ENCODE measurements around the gene TSACC.
A peak's percentile ranks its signal among the peaks of the same experiment; 100 is the strongest.
"Not testable (repeated sequence)": the region's sequence is repeated elsewhere in the genome, so short reads cannot be mapped to it uniquely, and the experiment has no call there.

Gene TSACC

DNA sequence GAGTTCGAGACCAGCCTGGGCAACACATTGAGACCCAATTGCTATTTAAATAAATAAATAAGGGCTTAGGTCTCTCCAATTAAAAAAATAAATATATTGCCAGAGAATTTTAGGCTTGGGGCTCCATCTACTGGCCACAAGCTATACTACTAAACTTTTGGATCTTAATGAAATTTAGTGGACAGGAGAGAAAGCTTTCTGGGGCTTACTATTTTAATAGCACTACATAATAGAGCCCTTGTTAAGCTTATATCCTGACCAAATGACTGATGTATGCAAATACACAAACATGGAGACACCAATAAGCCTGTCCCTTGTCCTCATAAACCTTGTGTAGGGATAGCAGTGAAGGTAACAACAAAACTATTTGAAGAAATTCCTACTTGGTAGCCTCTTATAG is 18.7 kb upstream of the TSACC start:
- no peak for TF ChIP-seq PPARA (CRISPR knock-in tag; IDR thresholded peaks at IDR 0.05; ENCODE audit: borderline replicate concordance)
- no peak for TF ChIP-seq ZNF70 (CRISPR knock-in tag; IDR thresholded peaks at IDR 0.05)
- TF ChIP-seq, protein P1, sequence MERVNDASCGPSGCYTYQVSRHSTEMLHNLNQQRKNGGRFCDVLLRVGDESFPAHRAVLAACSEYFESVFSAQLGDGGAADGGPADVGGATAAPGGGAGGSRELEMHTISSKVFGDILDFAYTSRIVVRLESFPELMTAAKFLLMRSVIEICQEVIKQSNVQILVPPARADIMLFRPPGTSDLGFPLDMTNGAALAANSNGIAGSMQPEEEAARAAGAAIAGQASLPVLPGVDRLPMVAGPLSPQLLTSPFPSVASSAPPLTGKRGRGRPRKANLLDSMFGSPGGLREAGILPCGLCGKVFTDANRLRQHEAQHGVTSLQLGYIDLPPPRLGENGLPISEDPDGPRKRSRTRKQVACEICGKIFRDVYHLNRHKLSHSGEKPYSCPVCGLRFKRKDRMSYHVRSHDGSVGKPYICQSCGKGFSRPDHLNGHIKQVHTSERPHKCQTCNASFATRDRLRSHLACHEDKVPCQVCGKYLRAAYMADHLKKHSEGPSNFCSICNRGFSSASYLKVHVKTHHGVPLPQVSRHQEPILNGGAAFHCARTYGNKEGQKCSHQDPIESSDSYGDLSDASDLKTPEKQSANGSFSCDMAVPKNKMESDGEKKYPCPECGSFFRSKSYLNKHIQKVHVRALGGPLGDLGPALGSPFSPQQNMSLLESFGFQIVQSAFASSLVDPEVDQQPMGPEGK (CRISPR knock-in tag; IDR thresholded peaks at IDR 0.05; ENCODE audit: borderline replicate concordance) = no peak
- no peak for TF ChIP-seq ESRRG (CRISPR knock-in tag; IDR thresholded peaks at IDR 0.05)
- TF ChIP-seq ZNF8 (CRISPR knock-in tag; IDR thresholded peaks at IDR 0.05) = no peak
- no peak for TF ChIP-seq RARB (CRISPR knock-in tag; IDR thresholded peaks at IDR 0.05)
- TF ChIP-seq, protein P2, sequence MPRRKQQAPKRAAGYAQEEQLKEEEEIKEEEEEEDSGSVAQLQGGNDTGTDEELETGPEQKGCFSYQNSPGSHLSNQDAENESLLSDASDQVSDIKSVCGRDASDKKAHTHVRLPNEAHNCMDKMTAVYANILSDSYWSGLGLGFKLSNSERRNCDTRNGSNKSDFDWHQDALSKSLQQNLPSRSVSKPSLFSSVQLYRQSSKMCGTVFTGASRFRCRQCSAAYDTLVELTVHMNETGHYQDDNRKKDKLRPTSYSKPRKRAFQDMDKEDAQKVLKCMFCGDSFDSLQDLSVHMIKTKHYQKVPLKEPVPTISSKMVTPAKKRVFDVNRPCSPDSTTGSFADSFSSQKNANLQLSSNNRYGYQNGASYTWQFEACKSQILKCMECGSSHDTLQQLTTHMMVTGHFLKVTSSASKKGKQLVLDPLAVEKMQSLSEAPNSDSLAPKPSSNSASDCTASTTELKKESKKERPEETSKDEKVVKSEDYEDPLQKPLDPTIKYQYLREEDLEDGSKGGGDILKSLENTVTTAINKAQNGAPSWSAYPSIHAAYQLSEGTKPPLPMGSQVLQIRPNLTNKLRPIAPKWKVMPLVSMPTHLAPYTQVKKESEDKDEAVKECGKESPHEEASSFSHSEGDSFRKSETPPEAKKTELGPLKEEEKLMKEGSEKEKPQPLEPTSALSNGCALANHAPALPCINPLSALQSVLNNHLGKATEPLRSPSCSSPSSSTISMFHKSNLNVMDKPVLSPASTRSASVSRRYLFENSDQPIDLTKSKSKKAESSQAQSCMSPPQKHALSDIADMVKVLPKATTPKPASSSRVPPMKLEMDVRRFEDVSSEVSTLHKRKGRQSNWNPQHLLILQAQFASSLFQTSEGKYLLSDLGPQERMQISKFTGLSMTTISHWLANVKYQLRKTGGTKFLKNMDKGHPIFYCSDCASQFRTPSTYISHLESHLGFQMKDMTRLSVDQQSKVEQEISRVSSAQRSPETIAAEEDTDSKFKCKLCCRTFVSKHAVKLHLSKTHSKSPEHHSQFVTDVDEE (CRISPR knock-in tag; IDR thresholded peaks at IDR 0.05) = no peak
- no peak for TF ChIP-seq TOX (CRISPR knock-in tag; IDR thresholded peaks at IDR 0.05; ENCODE audit: borderline replicate concordance)
- TF ChIP-seq ZC3H10 (CRISPR knock-in tag; IDR thresholded peaks at IDR 0.05) = no peak
- ATAC-seq = peak; percentile 56

DNA sequence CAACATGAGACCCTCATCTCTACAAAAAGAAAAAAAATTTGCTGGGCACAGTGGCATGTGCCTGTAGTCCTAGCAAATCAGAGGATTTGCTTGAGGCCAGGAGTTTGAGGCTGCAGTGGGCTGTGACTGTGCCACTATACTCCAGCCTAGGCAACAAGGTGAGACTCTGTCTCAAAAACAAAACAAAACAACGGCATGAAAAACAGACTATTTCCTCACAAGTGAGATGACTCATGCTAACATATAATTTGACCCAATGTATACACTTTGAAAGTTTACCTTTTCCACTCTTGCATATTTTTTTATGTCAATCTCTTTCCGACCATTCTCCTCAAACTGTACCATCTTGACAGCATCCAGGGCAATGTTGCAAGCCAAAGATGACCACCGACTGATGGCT is 17.8 kb upstream of the TSACC start:
- no peak for ATAC-seq
- TF ChIP-seq ZFP30 (CRISPR knock-in tag; IDR thresholded peaks at IDR 0.05) (no peak), ZNF565 (CRISPR knock-in tag; conservative IDR thresholded peaks at IDR 0.05; ENCODE audit: low read depth) (no peak), ZFP3 (CRISPR knock-in tag; IDR thresholded peaks at IDR 0.05) (no peak)
- TF ChIP-seq, protein P3, sequence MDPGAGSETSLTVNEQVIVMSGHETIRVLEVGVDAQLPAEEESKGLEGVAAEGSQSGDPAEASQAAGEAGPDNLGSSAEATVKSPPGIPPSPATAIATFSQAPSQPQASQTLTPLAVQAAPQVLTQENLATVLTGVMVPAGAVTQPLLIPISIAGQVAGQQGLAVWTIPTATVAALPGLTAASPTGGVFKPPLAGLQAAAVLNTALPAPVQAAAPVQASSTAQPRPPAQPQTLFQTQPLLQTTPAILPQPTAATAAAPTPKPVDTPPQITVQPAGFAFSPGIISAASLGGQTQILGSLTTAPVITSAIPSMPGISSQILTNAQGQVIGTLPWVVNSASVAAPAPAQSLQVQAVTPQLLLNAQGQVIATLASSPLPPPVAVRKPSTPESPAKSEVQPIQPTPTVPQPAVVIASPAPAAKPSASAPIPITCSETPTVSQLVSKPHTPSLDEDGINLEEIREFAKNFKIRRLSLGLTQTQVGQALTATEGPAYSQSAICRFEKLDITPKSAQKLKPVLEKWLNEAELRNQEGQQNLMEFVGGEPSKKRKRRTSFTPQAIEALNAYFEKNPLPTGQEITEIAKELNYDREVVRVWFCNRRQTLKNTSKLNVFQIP (CRISPR knock-in tag; IDR thresholded peaks at IDR 0.05; ENCODE audit: borderline replicate concordance, low read depth) = no peak
- TF ChIP-seq, protein P4, sequence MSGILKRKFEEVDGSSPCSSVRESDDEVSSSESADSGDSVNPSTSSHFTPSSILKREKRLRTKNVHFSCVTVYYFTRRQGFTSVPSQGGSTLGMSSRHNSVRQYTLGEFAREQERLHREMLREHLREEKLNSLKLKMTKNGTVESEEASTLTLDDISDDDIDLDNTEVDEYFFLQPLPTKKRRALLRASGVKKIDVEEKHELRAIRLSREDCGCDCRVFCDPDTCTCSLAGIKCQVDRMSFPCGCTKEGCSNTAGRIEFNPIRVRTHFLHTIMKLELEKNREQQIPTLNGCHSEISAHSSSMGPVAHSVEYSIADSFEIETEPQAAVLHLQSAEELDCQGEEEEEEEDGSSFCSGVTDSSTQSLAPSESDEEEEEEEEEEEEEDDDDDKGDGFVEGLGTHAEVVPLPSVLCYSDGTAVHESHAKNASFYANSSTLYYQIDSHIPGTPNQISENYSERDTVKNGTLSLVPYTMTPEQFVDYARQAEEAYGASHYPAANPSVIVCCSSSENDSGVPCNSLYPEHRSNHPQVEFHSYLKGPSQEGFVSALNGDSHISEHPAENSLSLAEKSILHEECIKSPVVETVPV (CRISPR knock-in tag; IDR thresholded peaks at IDR 0.05) = no peak

DNA sequence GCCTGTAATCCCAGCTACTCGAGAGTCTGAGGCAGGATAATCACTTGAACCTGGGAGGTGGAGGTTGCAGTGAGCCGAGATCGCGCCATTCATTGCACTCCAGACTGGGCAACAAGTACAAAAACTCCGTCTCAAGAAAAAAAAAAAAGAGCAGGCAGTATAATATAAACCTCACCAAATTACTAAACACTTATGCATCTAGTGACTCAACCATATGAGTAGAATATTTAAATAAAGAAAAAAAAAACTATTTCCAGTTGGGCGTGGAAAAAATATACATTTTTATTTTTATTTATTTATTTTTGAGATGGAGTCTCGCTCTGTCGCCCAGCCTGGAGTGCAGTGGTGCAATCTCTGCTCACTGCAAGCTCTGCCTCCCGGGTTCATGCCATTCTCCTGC is 15.1 kb upstream of the TSACC start:
- not testable (repeated sequence) for ATAC-seq

DNA sequence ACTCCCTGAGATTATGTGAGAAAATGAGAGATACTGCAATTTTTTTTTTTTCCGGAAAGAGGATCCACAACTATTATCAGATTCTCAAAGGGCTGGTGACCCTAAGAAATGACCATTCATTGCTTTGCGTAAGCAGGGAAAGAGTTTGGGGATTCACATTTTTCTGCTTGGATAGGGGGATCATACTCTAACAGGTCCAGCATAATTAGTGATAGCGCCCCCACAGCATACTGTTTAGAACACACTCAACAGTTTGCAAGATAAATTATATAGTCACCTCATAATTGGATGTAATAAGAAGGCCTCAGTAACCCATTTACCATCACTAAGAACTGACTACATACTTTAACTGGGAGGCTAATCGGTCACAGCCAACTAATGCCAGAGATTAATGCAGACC is 2.1 kb upstream of the TSACC start:
- ATAC-seq = no peak
- TF ChIP-seq ZFP30 (CRISPR knock-in tag; IDR thresholded peaks at IDR 0.05) (no peak), BACH2 (CRISPR knock-in tag; IDR thresholded peaks at IDR 0.05; ENCODE audit: borderline replicate concordance) (no peak), SNAI2 (CRISPR knock-in tag; IDR thresholded peaks at IDR 0.05) (no peak), TOX (CRISPR knock-in tag; IDR thresholded peaks at IDR 0.05; ENCODE audit: borderline replicate concordance) (no peak), ARNTL (CRISPR knock-in tag; IDR thresholded peaks at IDR 0.05; ENCODE audit: borderline replicate concordance, low read depth) (no peak), ZFP3 (CRISPR knock-in tag; IDR thresholded peaks at IDR 0.05) (no peak), ZNF8 (CRISPR knock-in tag; IDR thresholded peaks at IDR 0.05) (no peak), GLIS3 (CRISPR knock-in tag; IDR thresholded peaks at IDR 0.05) (no peak), OSR1 (CRISPR knock-in tag; IDR thresholded peaks at IDR 0.05) (no peak), TCF4 (CRISPR knock-in tag; IDR thresholded peaks at IDR 0.05; ENCODE audit: borderline replicate concordance) (no peak), PPARA (CRISPR knock-in tag; IDR thresholded peaks at IDR 0.05; ENCODE audit: borderline replicate concordance) (no peak)
- TF ChIP-seq, protein P3 (CRISPR knock-in tag; IDR thresholded peaks at IDR 0.05; ENCODE audit: borderline replicate concordance, low read depth) = no peak
- TF ChIP-seq, protein P5, sequence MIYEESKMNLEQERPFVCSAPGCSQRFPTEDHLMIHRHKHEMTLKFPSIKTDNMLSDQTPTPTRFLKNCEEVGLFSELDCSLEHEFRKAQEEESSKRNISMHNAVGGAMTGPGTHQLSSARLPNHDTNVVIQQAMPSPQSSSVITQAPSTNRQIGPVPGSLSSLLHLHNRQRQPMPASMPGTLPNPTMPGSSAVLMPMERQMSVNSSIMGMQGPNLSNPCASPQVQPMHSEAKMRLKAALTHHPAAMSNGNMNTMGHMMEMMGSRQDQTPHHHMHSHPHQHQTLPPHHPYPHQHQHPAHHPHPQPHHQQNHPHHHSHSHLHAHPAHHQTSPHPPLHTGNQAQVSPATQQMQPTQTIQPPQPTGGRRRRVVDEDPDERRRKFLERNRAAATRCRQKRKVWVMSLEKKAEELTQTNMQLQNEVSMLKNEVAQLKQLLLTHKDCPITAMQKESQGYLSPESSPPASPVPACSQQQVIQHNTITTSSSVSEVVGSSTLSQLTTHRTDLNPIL (CRISPR knock-in tag; IDR thresholded peaks at IDR 0.05; ENCODE audit: low read depth) = no peak
